Esophagus mucosa (tissue), 1 donor: ENCODE results near the gene TWSG1. TPM values are rescaled to one million over a fixed set of nuclear protein-coding genes. Genes with fewer than 3 reads are reported as not detected.
"Not testable (repeated sequence)": the region's sequence is repeated elsewhere in the genome, so short reads cannot be mapped to it uniquely, and the experiment has no call there.

Source experiments
- ATAC-seq: fragments of 200-7000 bp; cut with Tn5 transposase; one replicate; pipeline ENCODE4 v1.9.1; 2020
- total RNA-seq: library from RNA; stranded (reverse); gene quantifications from one replicate; pipeline ENCODE4 v1.2.4, GENCODE V29; 2023
- donor health status: DM: yes; HTN: yes; CAD: no.

The TWSG1 gene
- total RNA-seq, 1 donor from 2014 or later: 15.9 TPM

- peak; percentile 54 for ATAC-seq
Measured at GRCh38 chr18:9428301-9428706, 93.7 kb downstream of the TWSG1 start.

- peak; percentile 89 for ATAC-seq
Measured at GRCh38 chr18:9428862-9429661, 94.5 kb downstream of the TWSG1 start.

- no peak for ATAC-seq
Measured at GRCh38 chr18:9429662-9429993, 95.1 kb downstream of the TWSG1 start.

- ATAC-seq: not testable (repeated sequence)
Measured at GRCh38 chr18:9430315-9430714, 95.7 kb downstream of the TWSG1 start.

- no peak for ATAC-seq
Measured at GRCh38 chr18:9431296-9431695, 96.7 kb downstream of the TWSG1 start.

GRCh38 chr18:9433122-9433521, 98.5 kb downstream of the TWSG1 start:
- not testable (repeated sequence) for ATAC-seq

GRCh38 chr18:9433671-9434121, 99.1 kb downstream of the TWSG1 start:
- no peak for ATAC-seq

- peak; percentile 41 for ATAC-seq
Measured at GRCh38 chr18:9434122-9434701, 99.6 kb downstream of the TWSG1 start.

GRCh38 chr18:9435041-9435440, 100.5 kb downstream of the TWSG1 start:
- ATAC-seq: no peak

GRCh38 chr18:9436206-9436929, 101.8 kb downstream of the TWSG1 start:
- no peak for ATAC-seq

- ATAC-seq: no peak
Measured at GRCh38 chr18:9437021-9437437, 102.5 kb downstream of the TWSG1 start.

GRCh38 chr18:9437672-9438071, 103.1 kb downstream of the TWSG1 start:
- no peak for ATAC-seq

GRCh38 chr18:9441061-9441460, 106.5 kb downstream of the TWSG1 start:
- ATAC-seq: no peak

GRCh38 chr18:9444549-9444948, 110.0 kb downstream of the TWSG1 start:
- ATAC-seq: no peak

GRCh38 chr18:9446839-9447238, 112.3 kb downstream of the TWSG1 start:
- no peak for ATAC-seq

- ATAC-seq: no peak
Measured at GRCh38 chr18:9447334-9447733, 112.8 kb downstream of the TWSG1 start.

- no peak for ATAC-seq
Measured at GRCh38 chr18:9449600-9450414, 115.2 kb downstream of the TWSG1 start.

GRCh38 chr18:9450920-9451319, 116.3 kb downstream of the TWSG1 start:
- ATAC-seq: not testable (repeated sequence)
